ENCODE results near the gene TANK. TPM values are rescaled to one million over a fixed set of nuclear protein-coding genes. Genes with fewer than 3 reads are reported as not detected.
"Not testable (repeated sequence)": the region's sequence is repeated elsewhere in the genome, so short reads cannot be mapped to it uniquely, and the experiment has no call there.

The TANK gene
- total RNA-seq, 1 donor from 2014 or later, result 18.4 TPM

GRCh38 chr2:161243312-161243711 lies 83.1 kb downstream of the TANK start:
- TF ChIP-seq CTCF (IDR thresholded peaks at IDR 0.05), result no peak

GRCh38 chr2:161243905-161244304 lies 83.7 kb downstream of the TANK start:
- intact Hi-C loops (cut with DNase I), result no loop called here
- no peak for TF ChIP-seq CTCF (IDR thresholded peaks at IDR 0.05)
- H3K9me3 ChIP-seq, result no peaks in the 10 kb centered on the region
- H3K27ac ChIP-seq, result no peak overlapping the region
- DNase-seq (ENCODE audit: low spot score in 2 of 2), result no peak
- H3K36me3 ChIP-seq, result no peaks in the 10 kb centered on the region
- no peaks in the 10 kb centered on the region for H3K4me1 ChIP-seq
- H3K4me3 ChIP-seq, result no peak overlapping the region
- H3K27me3 ChIP-seq, result no peaks in the 10 kb centered on the region

More at GRCh38 chr2:161243312-161243711, 83.1 kb downstream of the TANK start:
- no peaks in the 10 kb centered on the region for H3K27me3 ChIP-seq
- H3K4me1 ChIP-seq, result no peaks in the 10 kb centered on the region
- H3K9me3 ChIP-seq, result no peaks in the 10 kb centered on the region
- no peak for DNase-seq (ENCODE audit: low spot score in 2 of 2)
- H3K4me3 ChIP-seq, result no peak overlapping the region
- H3K27ac ChIP-seq, result no peak overlapping the region
- H3K36me3 ChIP-seq, result no peaks in the 10 kb centered on the region
- intact Hi-C loops (cut with DNase I), result no loop called here

- H3K4me3 ChIP-seq; H3K27me3 ChIP-seq; H3K4me1 ChIP-seq; H3K27ac ChIP-seq; H3K36me3 ChIP-seq; H3K9me3 ChIP-seq; DNase-seq (ENCODE audit: low spot score in 2 of 2); intact Hi-C loops (cut with DNase I): not testable (repeated sequence)
Measured at GRCh38 chr2:161244387-161245260, 84.4 kb downstream of the TANK start.

- DNase-seq (ENCODE audit: low spot score in 2 of 2), result no peak
- no peaks in the 10 kb centered on the region for H3K27me3 ChIP-seq
- H3K4me1 ChIP-seq, result no peaks in the 10 kb centered on the region
- no peaks in the 10 kb centered on the region for H3K9me3 ChIP-seq
- H3K4me3 ChIP-seq, result no peak overlapping the region
- no peaks in the 10 kb centered on the region for H3K36me3 ChIP-seq
- TF ChIP-seq CTCF (IDR thresholded peaks at IDR 0.05), result no peak
- H3K27ac ChIP-seq, result no peak overlapping the region
- intact Hi-C loops (cut with DNase I), result no loop called here
Measured at GRCh38 chr2:161245261-161245553, 85.0 kb downstream of the TANK start.

- Histone ChIP-seq H3K27ac (no peak overlapping the region), H3K4me1 (no peaks in the 10 kb centered on the region), H3K27me3 (no peaks in the 10 kb centered on the region), H3K4me3 (no peak overlapping the region), H3K36me3 (no peaks in the 10 kb centered on the region), H3K9me3 (no peaks in the 10 kb centered on the region)
- DNase-seq (ENCODE audit: low spot score in 2 of 2), result no peak
- TF ChIP-seq CTCF (IDR thresholded peaks at IDR 0.05), result no peak
- intact Hi-C loops (cut with DNase I), result no loop called here
Measured at GRCh38 chr2:161245671-161246070, 85.4 kb downstream of the TANK start.

GRCh38 chr2:161246281-161246680 lies 86.1 kb downstream of the TANK start:
- intact Hi-C loops (cut with DNase I), result no loop called here
- no peak for TF ChIP-seq CTCF (IDR thresholded peaks at IDR 0.05)
- no peaks in the 10 kb centered on the region for H3K27me3 ChIP-seq

More at GRCh38 chr2:161246281-161246680, 86.1 kb downstream of the TANK start:
- Histone ChIP-seq H3K27ac (no peak overlapping the region), H3K4me3 (no peak overlapping the region), H3K4me1 (no peaks in the 10 kb centered on the region), H3K9me3 (no peaks in the 10 kb centered on the region), H3K36me3 (no peaks in the 10 kb centered on the region)
- DNase-seq (ENCODE audit: low spot score in 2 of 2), result no peak

Data from ascending aorta (tissue), 2 donors.